CD4-positive, alpha-beta T cell (primary cell): ENCODE measurements around the gene SYCE3. TPM values are rescaled to one million over a fixed set of nuclear protein-coding genes. Genes with fewer than 3 reads are reported as not detected.
"Not testable (repeated sequence)": the region's sequence is repeated elsewhere in the genome, so short reads cannot be mapped to it uniquely, and the experiment has no call there.

Experiments used
- ATAC-seq: fragments of 200-7000 bp; cut with Tn5 transposase; one replicate; pipeline ENCODE4 v1.10.0; 2022; ENCODE audit warnings: mild to moderate bottlenecking; ENCODE audit not compliant: poor library complexity
- CTCF ChIA-PET: fragments of 350-600 bp; sonication (Branson Sonifier 250); formaldehyde crosslinking; loops from one replicate; lab custom pipeline; 2021; ENCODE audit warnings: antibody characterized with exemption, inconsistent platforms; lab: Charles Lee
- POLR2A ChIA-PET: fragments of 350-600 bp; sonication (Branson Sonifier 250); formaldehyde crosslinking; loops from one replicate; lab custom pipeline; 2021; ENCODE audit warnings: antibody characterized with exemption, inconsistent platforms; lab: Charles Lee
- DNase-seq, 14 experiments: peaks; one replicate each; pipeline ENCODE4 v3.0.0-alpha.2; 2013 to 2020; ENCODE audit warnings: mixed read lengths in 2 of 14
- H3K27ac ChIP-seq, 2 donors: one replicate each; pipeline versions ENCODE4 v1.5.1 to v1.7.0; 2013; ENCODE audit warnings: low read length in 2 of 2, low read depth in 1 of 2, mild to moderate bottlenecking in 1 of 2
- H3K27me3 ChIP-seq, 2 experiments: 1 replicate in 1 of 2; 2 replicates in 1 of 2; pipeline versions ENCODE4 v1.6.1 to v1.7.0; 2013; ENCODE audit warnings: low read length in 2 of 2, control low read depth in 1 of 2, mild to moderate bottlenecking in 1 of 2, moderate library complexity in 1 of 2; ENCODE audit not compliant: insufficient read depth in 2 of 2, control insufficient read depth in 1 of 2
- H3K36me3 ChIP-seq: one replicate; pipeline ENCODE4 v1.6.1; 2013; ENCODE audit warnings: low read length, control low read depth; ENCODE audit not compliant: insufficient read depth
- H3K4me1 ChIP-seq: one replicate; pipeline ENCODE4 v1.6.1; 2013; ENCODE audit warnings: low read length, control low read depth; ENCODE audit not compliant: insufficient read depth
- H3K4me3 ChIP-seq: one replicate; pipeline ENCODE4 v1.5.1; 2013; ENCODE audit warnings: mild to moderate bottlenecking, low read length, moderate library complexity
- H3K9me3 ChIP-seq, 2 experiments: 1 replicate in 1 of 2; 2 replicates in 1 of 2; pipeline versions ENCODE4 v1.6.1 to v1.7.0; 2013; ENCODE audit warnings: low read length in 2 of 2, mild to moderate bottlenecking in 2 of 2, control low read depth in 1 of 2, moderate library complexity in 1 of 2; ENCODE audit not compliant: control insufficient read depth in 1 of 2, insufficient read depth in 1 of 2
- H3K27ac Mint-ChIP-seq: one replicate; pipeline ENCODE4 v1.8.0; 2020; ENCODE audit warnings: mixed read lengths
- H3K27me3 Mint-ChIP-seq: one replicate; pipeline ENCODE4 v1.8.0; 2021; ENCODE audit warnings: mixed read lengths
- H3K36me3 Mint-ChIP-seq: one replicate; pipeline ENCODE4 v1.8.0; 2021; ENCODE audit warnings: low read depth, mixed read lengths
- H3K4me1 Mint-ChIP-seq: one replicate; pipeline ENCODE4 v1.8.0; 2021; ENCODE audit warnings: low read depth, mixed read lengths
- H3K4me3 Mint-ChIP-seq: one replicate; pipeline ENCODE4 v1.8.0; 2020; ENCODE audit warnings: mild to moderate bottlenecking, mixed read lengths
- H3K9me3 Mint-ChIP-seq: one replicate; pipeline ENCODE4 v1.8.0; 2020; ENCODE audit warnings: mixed read lengths
- CTCF ChIP-seq: fragments of 200-600 bp; IDR thresholded peaks from one replicate; pipeline ENCODE4 v1.8.0; 2022; ENCODE audit warnings: antibody characterized with exemption, mild to moderate bottlenecking
- intact Hi-C, 2 experiments: fragments of 100-400 bp; cut with DNase I in 1 of 2; cut with micrococcal nuclease in 1 of 2; formaldehyde crosslinking; loops; one replicate each; pipeline versions ENCODE4 v1.15.1 to v1.9.0; 2023 to 2025; cut with DNase I, micrococcal nuclease
- total RNA-seq, 174 experiments: library from RNA in 2 of 174; stranded (reverse) in 2 of 174; gene quantifications; one replicate each; pipeline ENCODE4 v1.2.3 and lab custom pipeline; 2021 to 2026

Gene SYCE3
- total RNA-seq, 2 experiments from 2014 or later, result not detected

- CTCF ChIA-PET, result no interaction called here
- Mint-ChIP-seq H3K27me3 (peaks cover 42% of the 10 kb centered on the region), H3K27ac (no peak overlapping the region), H3K36me3 (no peaks in the 10 kb centered on the region), H3K4me3 (no peak overlapping the region), H3K9me3 (no peaks in the 10 kb centered on the region), H3K4me1 (no peaks in the 10 kb centered on the region)
- TF ChIP-seq CTCF, result no peak
- peak in 1 of 14 experiments; percentile 5 for DNase-seq
- Histone ChIP-seq H3K36me3 (no peaks in the 10 kb centered on the region), H3K27me3 (peaks cover 19 to 29% of the 10 kb centered on the region in 2 experiments), H3K27ac (no peak overlapping the region), H3K4me1 (peaks cover 4% of the 10 kb centered on the region), H3K9me3 (peaks cover 0 to 10% of the 10 kb centered on the region in 2 experiments), H3K4me3 (no peak overlapping the region)
- intact Hi-C loops, result no loop called here
- ATAC-seq, result no peak
- POLR2A ChIA-PET, result no interaction called here
These were observed 46.3 kb upstream of the SYCE3 start for GRCh38 chr22:50608996-50609395.

- H3K4me3 ChIP-seq, H3K36me3 ChIP-seq, H3K27ac ChIP-seq, H3K36me3 Mint-ChIP-seq, intact Hi-C loops, H3K9me3 Mint-ChIP-seq, ATAC-seq, H3K4me3 Mint-ChIP-seq, CTCF ChIA-PET, H3K27ac Mint-ChIP-seq, H3K4me1 Mint-ChIP-seq, H3K4me1 ChIP-seq: not testable (repeated sequence)
- peak in 1 of 14 experiments; percentile 7 for DNase-seq
- Histone ChIP-seq H3K27me3 (peaks cover 20 to 36% of the 10 kb centered on the region in 2 experiments), H3K9me3 (peaks cover 0 to 14% of the 10 kb centered on the region in 2 experiments)
- H3K27me3 Mint-ChIP-seq, result peaks cover 45% of the 10 kb centered on the region
- POLR2A ChIA-PET, result interaction anchor here (0.6 kb wide), 1 partner anchor 362 kb away, joined by 3 read pairs; no protein-coding TSS in a partner anchor
These were observed 45.5 kb upstream of the SYCE3 start for GRCh38 chr22:50608058-50608840.

GRCh38 chr22:50607659-50608020, 44.9 kb upstream of the SYCE3 start:
- no peaks in the 10 kb centered on the region for H3K4me1 Mint-ChIP-seq
- intact Hi-C loops, result no loop called here
- ChIA-PET POLR2A (no interaction called here), CTCF (no interaction called here)
- no peaks in the 10 kb centered on the region for H3K9me3 Mint-ChIP-seq
- peaks cover 24 to 42% of the 10 kb centered on the region in 2 experiments for H3K27me3 ChIP-seq
- DNase-seq (no peak), ATAC-seq (no peak)
- peaks cover 51% of the 10 kb centered on the region for H3K27me3 Mint-ChIP-seq
- H3K4me3 Mint-ChIP-seq, result no peak overlapping the region
- H3K36me3 Mint-ChIP-seq, result no peaks in the 10 kb centered on the region
- no peak overlapping the region for H3K27ac Mint-ChIP-seq
- H3K9me3 ChIP-seq, result peaks cover 0 to 18% of the 10 kb centered on the region in 2 experiments
- TF ChIP-seq CTCF, result no peak
- H3K36me3 ChIP-seq, result no peaks in the 10 kb centered on the region
- H3K4me3 ChIP-seq, result no peak overlapping the region
- no peak overlapping the region for H3K27ac ChIP-seq
- H3K4me1 ChIP-seq, result peaks cover 4% of the 10 kb centered on the region
